Mesendoderm (in vitro differentiated cells): ENCODE data around the gene CDC5L.

Source experiments
- DNase-seq: peaks from one replicate; pipeline ENCODE4 v3.0.0; 2013
- H2AK5ac ChIP-seq: 2 replicates; pipeline ENCODE4 v1.6.1; 2013; ENCODE audit warnings: low read length, inconsistent platforms
- H2BK120ac ChIP-seq: 2 replicates; pipeline ENCODE4 v1.6.1; 2013; ENCODE audit warnings: low read depth, mild to moderate bottlenecking, low read length, moderate library complexity, mixed read lengths
- H2BK15ac ChIP-seq: replicated peaks from 2 replicates; pipeline ENCODE4 v1.6.1; 2013; ENCODE audit warnings: low read depth, mild to moderate bottlenecking, moderate library complexity
- H2BK5ac ChIP-seq: 2 replicates; pipeline ENCODE4 v1.6.1; 2013; ENCODE audit warnings: low read length, inconsistent platforms
- H3K18ac ChIP-seq: 2 replicates; pipeline ENCODE4 v1.6.1; 2013; ENCODE audit warnings: mild to moderate bottlenecking, low read length, mixed read lengths
- H3K23ac ChIP-seq: one replicate; pipeline ENCODE4 v1.6.1; 2013; ENCODE audit warnings: low read length
- H3K27ac ChIP-seq: 2 replicates; pipeline ENCODE4 v1.5.1; 2013; ENCODE audit warnings: low read depth, mild to moderate bottlenecking, inconsistent platforms, low read length, moderate library complexity
- H3K27me3 ChIP-seq: 2 replicates; pipeline ENCODE4 v1.6.1; 2013; ENCODE audit warnings: low read length, control low read depth, mild to moderate bottlenecking, inconsistent platforms; ENCODE audit not compliant: insufficient read depth, poor library complexity
- H3K36me3 ChIP-seq: 2 replicates; pipeline ENCODE4 v1.6.1; 2013; ENCODE audit warnings: low read length, inconsistent platforms; ENCODE audit not compliant: control insufficient read depth, insufficient read depth
- H3K4ac ChIP-seq: one replicate; pipeline ENCODE4 v1.6.1; 2013; ENCODE audit warnings: low read depth, mild to moderate bottlenecking, low read length, moderate library complexity
- H3K4me1 ChIP-seq: 2 replicates; pipeline ENCODE4 v1.6.1; 2013; ENCODE audit warnings: low read depth, low read length, inconsistent platforms; ENCODE audit not compliant: control insufficient read depth
- H3K4me2 ChIP-seq: 2 replicates; pipeline ENCODE4 v1.6.1; 2013; ENCODE audit warnings: low read length
- H3K4me3 ChIP-seq: 2 replicates; pipeline ENCODE4 v1.5.1; 2013; ENCODE audit warnings: mild to moderate bottlenecking, low read length
- H3K56ac ChIP-seq: one replicate; pipeline ENCODE4 v1.6.1; 2013; ENCODE audit warnings: low read length
- H3K79me1 ChIP-seq: 2 replicates; pipeline ENCODE4 v1.6.1; 2013; ENCODE audit warnings: low read length, inconsistent platforms
- H3K79me2 ChIP-seq: 2 replicates; pipeline ENCODE4 v1.6.1; 2013; ENCODE audit warnings: mild to moderate bottlenecking, low read length; ENCODE audit not compliant: control insufficient read depth, insufficient read depth
- H3K9ac ChIP-seq: 2 replicates; pipeline ENCODE4 v1.6.1; 2013; ENCODE audit warnings: low read length, inconsistent platforms
- H4K5ac ChIP-seq: one replicate; pipeline ENCODE4 v1.6.1; 2013; ENCODE audit warnings: low read length
- H4K8ac ChIP-seq: one replicate; pipeline ENCODE4 v1.6.1; 2013; ENCODE audit warnings: low read depth, mild to moderate bottlenecking, control low read depth, low read length, moderate library complexity
- WGBS: extraction: QIAGEN DNeasy Blood & Tissue Kit; methylation state at CpG from one replicate; pipeline ENCODE4 v1.1.7; 2013; ENCODE audit warnings: low lambda C conversion rate, missing lambda C conversion rate; ENCODE audit not compliant: insufficient coverage; ENCODE audit errors: extremely low coverage; 5-methylcytosine and 5-hydroxymethylcytosine counted together

Gene CDC5L

DNA sequence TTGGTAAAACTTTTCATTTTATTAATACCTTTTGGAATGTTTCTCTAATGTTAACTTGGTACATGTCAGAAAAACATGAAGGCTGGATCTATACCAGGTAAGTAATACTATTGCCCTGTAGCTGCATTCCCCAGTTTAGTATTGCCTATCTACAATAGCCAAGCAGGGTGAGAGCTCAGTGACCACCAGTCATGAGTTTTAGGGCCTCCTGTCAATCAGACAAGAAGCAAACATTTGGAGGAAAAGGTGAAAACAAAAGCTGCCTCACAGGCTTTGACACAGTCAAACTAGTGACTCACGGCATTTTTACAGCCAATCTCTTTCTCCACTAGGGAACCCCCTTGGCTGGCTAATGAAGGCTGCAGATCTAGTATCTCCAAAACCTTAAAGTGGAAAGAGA is 9.5 kb upstream of the CDC5L start:
- Histone ChIP-seq H3K4me3 (no peak overlapping the region), H3K4me1 (no peaks in the 10 kb centered on the region), H3K79me1 (no peaks in the 10 kb centered on the region), H3K4ac (no peak overlapping the region), H2BK120ac (no peak overlapping the region), H2BK15ac (no peak overlapping the region), H3K27ac (no peak overlapping the region), H3K27me3 (no peaks in the 10 kb centered on the region), H2AK5ac (no peak overlapping the region), H4K5ac (no peak overlapping the region), H2BK5ac (no peak overlapping the region), H3K79me2 (no peaks in the 10 kb centered on the region), H3K4me2 (no peak overlapping the region), H3K56ac (no peak overlapping the region), H3K18ac (no peak overlapping the region), H3K36me3 (no peaks in the 10 kb centered on the region), H3K23ac (no peak overlapping the region), H3K9ac (no peak overlapping the region), H4K8ac (no peak overlapping the region)
- WGBS = no CpG with 5 or more reads among the region's 1 CpG
- DNase-seq = no peak

DNA sequence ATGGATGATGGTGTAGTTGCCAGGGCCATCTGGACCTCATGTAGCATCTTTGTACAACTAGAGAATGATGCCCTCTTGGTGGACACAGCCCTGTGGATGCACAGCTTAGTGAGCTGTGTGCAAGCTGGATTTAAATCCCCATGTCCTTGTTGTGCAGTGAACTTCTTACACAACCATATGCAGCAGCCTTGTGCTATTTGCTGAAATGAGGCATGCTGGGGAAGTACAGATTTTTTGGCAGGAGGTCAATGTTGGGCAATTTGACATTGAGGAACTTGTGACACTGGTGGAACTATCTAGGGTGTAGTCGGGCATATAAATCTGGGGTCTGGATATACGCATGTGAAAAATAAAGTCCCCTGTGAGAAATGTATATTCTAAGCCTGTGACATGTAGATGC is 5.8 kb upstream of the CDC5L start:
- Histone ChIP-seq H2BK120ac (no peak overlapping the region), H3K27me3 (no peaks in the 10 kb centered on the region), H3K4ac (no peak overlapping the region), H3K4me3 (no peak overlapping the region), H3K79me2 (no peaks in the 10 kb centered on the region), H2BK15ac (no peak overlapping the region), H3K4me1 (peaks cover 2% of the 10 kb centered on the region), H3K56ac (no peak overlapping the region), H3K23ac (no peak overlapping the region), H2AK5ac (no peak overlapping the region), H2BK5ac (no peak overlapping the region), H4K5ac (no peak overlapping the region), H3K27ac (no peak overlapping the region), H4K8ac (no peak overlapping the region), H3K9ac (no peak overlapping the region), H3K79me1 (no peaks in the 10 kb centered on the region), H3K36me3 (no peaks in the 10 kb centered on the region), H3K4me2 (no peak overlapping the region), H3K18ac (no peak overlapping the region)
- no CpG with 5 or more reads among the region's 2 CpGs for WGBS
- no peak for DNase-seq

DNA sequence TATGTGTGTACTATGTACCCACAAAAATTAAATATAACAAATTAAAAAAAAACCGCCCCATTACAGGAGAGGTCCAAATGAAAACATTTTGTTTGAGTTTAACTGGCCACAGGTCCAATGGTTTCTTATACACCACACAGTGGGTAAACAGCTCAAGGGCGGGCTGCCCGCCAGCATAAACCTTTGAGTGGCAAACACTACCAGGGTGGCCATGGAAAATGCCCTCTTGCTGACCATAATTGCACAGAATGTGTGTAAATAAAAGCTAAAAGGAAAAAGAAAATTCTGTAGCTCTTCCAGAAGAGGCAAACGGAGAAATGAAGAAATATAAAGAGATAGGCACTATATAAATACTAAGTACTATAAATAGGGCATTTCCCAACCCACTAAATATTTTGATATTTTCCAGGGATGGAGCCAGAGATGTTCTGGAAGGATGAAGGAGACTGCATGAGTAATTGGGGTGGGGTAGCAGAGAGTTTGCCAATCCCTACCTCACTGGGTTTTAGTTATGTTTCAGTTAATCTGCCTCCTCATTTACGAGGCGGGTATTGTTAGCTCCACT is 1.1 kb upstream of the CDC5L start:
- Histone ChIP-seq H3K4me3 (no peak overlapping the region), H3K4ac (no peak overlapping the region), H2BK120ac (no peak overlapping the region), H3K4me1 (peaks cover 7% of the 10 kb centered on the region), H3K56ac (peak overlapping the region; percentile 92), H3K4me2 (peak overlapping the region; percentile 96), H4K5ac (no peak overlapping the region), H3K9ac (peak overlapping the region; percentile 86), H3K23ac (no peak overlapping the region), H3K27ac (no peak overlapping the region), H4K8ac (no peak overlapping the region), H2AK5ac (no peak overlapping the region), H2BK15ac (no peak overlapping the region), H3K36me3 (no peaks in the 10 kb centered on the region), H3K27me3 (no peaks in the 10 kb centered on the region), H3K18ac (no peak overlapping the region), H3K79me2 (peaks cover 25% of the 10 kb centered on the region), H2BK5ac (no peak overlapping the region), H3K79me1 (peaks cover 8% of the 10 kb centered on the region)
- DNase-seq = no peak
- no CpG with 5 or more reads among the region's 6 CpGs for WGBS

DNA sequence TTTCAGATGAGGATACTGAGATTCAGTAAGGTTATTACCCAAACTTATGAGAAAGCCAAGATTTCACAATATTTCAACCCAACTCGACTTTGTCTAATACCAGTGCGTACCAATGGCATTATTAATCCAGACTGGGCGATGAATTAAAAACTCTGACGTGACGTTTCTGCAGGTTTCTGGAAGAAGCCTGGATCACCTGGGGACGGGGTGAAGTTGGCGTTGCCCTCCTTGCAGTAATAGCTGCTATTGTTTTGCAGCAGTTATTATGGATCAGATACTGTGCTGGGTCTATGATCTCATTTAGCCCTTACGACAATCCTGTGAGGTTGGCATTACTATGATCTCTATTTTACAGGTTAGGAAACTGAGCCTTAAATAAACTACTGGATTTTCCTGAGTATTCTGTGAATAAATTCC is 569 bp upstream of the CDC5L start:
- Histone ChIP-seq H3K4me3 (peak overlapping the region; percentile 57), H3K4ac (no peak overlapping the region), H3K4me2 (peak overlapping the region; percentile 96), H3K23ac (no peak overlapping the region), H2BK120ac (no peak overlapping the region), H3K27ac (peak overlapping the region; percentile 7), H3K36me3 (no peaks in the 10 kb centered on the region), H2BK5ac (no peak overlapping the region), H3K79me1 (peaks cover 8% of the 10 kb centered on the region), H2BK15ac (no peak overlapping the region), H3K4me1 (peaks cover 7% of the 10 kb centered on the region), H3K27me3 (no peaks in the 10 kb centered on the region), H4K8ac (no peak overlapping the region), H2AK5ac (no peak overlapping the region), H3K18ac (peak overlapping the region; percentile 62), H3K56ac (peak overlapping the region; percentile 92), H3K79me2 (peaks cover 28% of the 10 kb centered on the region), H3K9ac (peak overlapping the region; percentile 86), H4K5ac (peak overlapping the region; percentile 68)
- DNase-seq = no peak
- no CpG with 5 or more reads among the region's 8 CpGs for WGBS

DNA sequence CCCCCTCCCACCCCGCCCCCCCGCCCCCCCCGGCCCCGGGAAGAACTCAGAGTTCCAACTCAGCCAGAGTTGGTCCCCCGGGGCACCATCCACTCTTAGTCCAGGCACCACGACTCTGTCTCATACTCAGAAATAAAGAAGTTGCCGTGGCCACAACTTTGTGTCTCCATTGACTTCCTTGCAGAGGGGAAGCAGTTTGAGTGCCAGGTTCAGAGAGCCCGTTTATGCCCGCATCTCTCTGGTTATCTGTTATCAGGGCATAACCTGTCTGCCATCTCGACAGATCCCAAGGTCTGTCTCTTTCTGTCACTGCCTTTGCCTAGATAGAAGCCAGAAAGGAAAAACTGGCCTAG is 605 bp downstream of the CDC5L start:
- H3K27ac ChIP-seq = no peak overlapping the region
- peaks cover 28% of the 10 kb centered on the region for H3K79me2 ChIP-seq
- H3K27me3 ChIP-seq = no peaks in the 10 kb centered on the region
- no peak overlapping the region for H2BK5ac ChIP-seq
- peak overlapping the region; percentile 93 for H3K18ac ChIP-seq
- no peak overlapping the region for H3K4ac ChIP-seq
- DNase-seq = peak; percentile 31
- no peak overlapping the region for H4K8ac ChIP-seq
- peak overlapping the region; percentile 54 for H3K4me3 ChIP-seq
- no peak overlapping the region for H2AK5ac ChIP-seq
- H3K23ac ChIP-seq = no peak overlapping the region
- WGBS = no CpG with 5 or more reads among the region's 10 CpGs
- H3K56ac ChIP-seq = peak overlapping the region; percentile 98
- H3K4me2 ChIP-seq = peak overlapping the region; percentile 64
- peak overlapping the region; percentile 55 for H3K9ac ChIP-seq
- H2BK15ac ChIP-seq = no peak overlapping the region
- H4K5ac ChIP-seq = no peak overlapping the region
- no peaks in the 10 kb centered on the region for H3K36me3 ChIP-seq
- H3K79me1 ChIP-seq = peaks cover 8% of the 10 kb centered on the region
- peaks cover 7% of the 10 kb centered on the region for H3K4me1 ChIP-seq
- H2BK120ac ChIP-seq = no peak overlapping the region

DNA sequence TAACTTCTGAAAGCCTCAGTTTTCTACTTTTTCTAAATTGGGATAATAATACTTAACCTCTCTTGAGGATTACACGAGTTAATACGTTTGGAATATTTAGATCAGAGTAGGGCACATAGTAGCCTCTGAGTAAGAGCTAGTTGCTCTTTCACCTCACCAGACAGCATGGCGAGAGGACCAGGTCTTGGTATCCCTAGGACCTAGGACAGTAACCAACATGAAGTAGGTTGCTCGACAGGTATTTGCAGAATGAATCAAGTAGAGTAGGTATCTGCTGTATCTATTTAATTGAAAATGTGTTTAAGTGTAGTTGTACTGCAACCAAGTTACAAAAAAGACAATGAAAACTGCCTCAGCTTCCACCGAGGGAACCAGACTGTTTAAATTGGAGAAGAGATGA is 1.4 kb downstream of the CDC5L start:
- H3K56ac ChIP-seq = peak overlapping the region; percentile 4
- H3K36me3 ChIP-seq = no peaks in the 10 kb centered on the region
- H2AK5ac ChIP-seq = no peak overlapping the region
- H3K4me3 ChIP-seq = no peak overlapping the region
- no peak overlapping the region for H2BK120ac ChIP-seq
- peaks cover 7% of the 10 kb centered on the region for H3K4me1 ChIP-seq
- DNase-seq = peak; percentile 13
- H3K4ac ChIP-seq = no peak overlapping the region
- H2BK5ac ChIP-seq = no peak overlapping the region
- H3K79me2 ChIP-seq = peaks cover 28% of the 10 kb centered on the region
- H3K23ac ChIP-seq = no peak overlapping the region
- no peaks in the 10 kb centered on the region for H3K27me3 ChIP-seq
- no peak overlapping the region for H2BK15ac ChIP-seq
- no peak overlapping the region for H4K5ac ChIP-seq
- H3K9ac ChIP-seq = peak overlapping the region; percentile 2
- no peak overlapping the region for H3K18ac ChIP-seq
- H4K8ac ChIP-seq = no peak overlapping the region
- H3K79me1 ChIP-seq = peaks cover 8% of the 10 kb centered on the region
- H3K4me2 ChIP-seq = peak overlapping the region; percentile 4
- WGBS = no CpG with 5 or more reads among the region's 5 CpGs
- no peak overlapping the region for H3K27ac ChIP-seq
